Suprapubic skin (tissue), 3 donors: Measurements from ENCODE around the gene MMD2.

Experiments used
- CTCF ChIP-seq, 2 donors: fragments of 200-600 bp in 1 of 2; fragments of 450-650 bp in 1 of 2; sonication (generic) in 1 of 2; IDR thresholded peaks; one replicate each; pipeline ENCODE4 v1.5.1; 2016 to 2019; ENCODE audit warnings: antibody characterized with exemption in 2 of 2, mild to moderate bottlenecking in 1 of 2, moderate library complexity in 1 of 2
- EP300 ChIP-seq: sonication (generic); formaldehyde crosslinking; IDR thresholded peaks from one replicate; pipeline ENCODE4 v1.6.1; 2017; ENCODE audit warnings: antibody characterized with exemption
- POLR2A ChIP-seq, 2 donors: fragments of 450-650 bp; IDR thresholded peaks; one replicate each; pipeline ENCODE4 v1.6.1; 2017; ENCODE audit warnings: antibody characterized with exemption in 2 of 2, mild to moderate bottlenecking in 2 of 2, moderate library complexity in 2 of 2

- TF ChIP-seq CTCF (IDR thresholded peaks at IDR 0.05) (no peak), EP300 (no peak), POLR2A (IDR thresholded peaks at IDR 0.05) (no peak)
These were observed 96.8 kb downstream of the MMD2 start for GRCh38 chr7:4862156-4862555.
